ENCODE data around the gene DENND1B.

DENND1B gene

GRCh38 chr1:197615693-197616011 lies 159.6 kb downstream of the DENND1B start:
- TF ChIP-seq CTCF (IDR thresholded peaks at IDR 0.05; ENCODE audit: low read depth, low read length) = no peak
- TF ChIP-seq EZH2phosphoT487 (IDR thresholded peaks at IDR 0.05; ENCODE audit: low read depth) = no peak
- Histone ChIP-seq H3K9ac (ENCODE audit: low read length) (no peak overlapping the region), H4K20me1 (ENCODE audit: insufficient read depth, low read length) (peaks cover 6% of the 10 kb centered on the region)

GRCh38 chr1:197614916-197615692 lies 160.2 kb downstream of the DENND1B start:
- Histone ChIP-seq H4K20me1 (ENCODE audit: insufficient read depth, low read length) (peaks cover 6% of the 10 kb centered on the region), H3K36me3 (replicated peaks; ENCODE audit: low read depth, low read length) (peaks cover 11% of the 10 kb centered on the region), H3K4me2 (ENCODE audit: low read length) (no peak overlapping the region), H3K4me1 (ENCODE audit: low read length) (0 out of 2 replicates have a peak, but pooled peaks cover 2% of the 10 kb centered on the region), H3K27me3 (ENCODE audit: low read depth, low read length) (no peaks in the 10 kb centered on the region), H2AFZ (ENCODE audit: low read depth, low read length) (no peak overlapping the region), H3K9me3 (ENCODE audit: insufficient read depth, low read length) (no peaks in the 10 kb centered on the region), H3K4me3 (ENCODE audit: low read length) (no peak overlapping the region), H3K79me2 (ENCODE audit: low read length) (no peaks in the 10 kb centered on the region), H3K9ac (ENCODE audit: low read length) (no peak overlapping the region), H3K27ac (ENCODE audit: low read length) (no peak overlapping the region)
- TF ChIP-seq CTCF (IDR thresholded peaks at IDR 0.05; ENCODE audit: low read depth, low read length) (peak; percentile 83), EZH2phosphoT487 (IDR thresholded peaks at IDR 0.05; ENCODE audit: low read depth) (no peak)

More at GRCh38 chr1:197615693-197616011, 159.6 kb downstream of the DENND1B start:
- Histone ChIP-seq H3K79me2 (ENCODE audit: low read length) (no peaks in the 10 kb centered on the region), H3K4me1 (ENCODE audit: low read length) (0 out of 2 replicates have a peak, but pooled peaks cover 2% of the 10 kb centered on the region), H3K36me3 (replicated peaks; ENCODE audit: low read depth, low read length) (peaks cover 11% of the 10 kb centered on the region), H3K27ac (ENCODE audit: low read length) (no peak overlapping the region), H3K9me3 (ENCODE audit: insufficient read depth, low read length) (no peaks in the 10 kb centered on the region), H2AFZ (ENCODE audit: low read depth, low read length) (no peak overlapping the region), H3K27me3 (ENCODE audit: low read depth, low read length) (no peaks in the 10 kb centered on the region), H3K4me2 (ENCODE audit: low read length) (no peak overlapping the region), H3K4me3 (ENCODE audit: low read length) (no peak overlapping the region)

GRCh38 chr1:197606168-197606845 lies 169.0 kb downstream of the DENND1B start:
- H4K20me1 ChIP-seq (ENCODE audit: insufficient read depth, low read length) = no peaks in the 10 kb centered on the region
- H3K4me2 ChIP-seq (ENCODE audit: low read length) = no peak overlapping the region
- no peak overlapping the region for H3K9ac ChIP-seq (ENCODE audit: low read length)
- no peak overlapping the region for H2AFZ ChIP-seq (ENCODE audit: low read depth, low read length)
- H3K79me2 ChIP-seq (ENCODE audit: low read length) = no peaks in the 10 kb centered on the region
- no peaks in the 10 kb centered on the region for H3K36me3 ChIP-seq (replicated peaks; ENCODE audit: low read depth, low read length)
- no peak overlapping the region for H3K27ac ChIP-seq (ENCODE audit: low read length)
- H3K9me3 ChIP-seq (ENCODE audit: insufficient read depth, low read length) = no peaks in the 10 kb centered on the region
- H3K4me1 ChIP-seq (ENCODE audit: low read length) = no peaks in the 10 kb centered on the region
- TF ChIP-seq CTCF (IDR thresholded peaks at IDR 0.05; ENCODE audit: low read depth, low read length) (no peak), EZH2phosphoT487 (IDR thresholded peaks at IDR 0.05; ENCODE audit: low read depth) (no peak)
- H3K27me3 ChIP-seq (ENCODE audit: low read depth, low read length) = no peaks in the 10 kb centered on the region
- no peak overlapping the region for H3K4me3 ChIP-seq (ENCODE audit: low read length)

- Histone ChIP-seq H2AFZ (ENCODE audit: low read depth, low read length) (no peak overlapping the region), H4K20me1 (ENCODE audit: insufficient read depth, low read length) (no peaks in the 10 kb centered on the region), H3K79me2 (ENCODE audit: low read length) (no peaks in the 10 kb centered on the region), H3K27me3 (ENCODE audit: low read depth, low read length) (no peaks in the 10 kb centered on the region), H3K9me3 (ENCODE audit: insufficient read depth, low read length) (no peaks in the 10 kb centered on the region), H3K36me3 (replicated peaks; ENCODE audit: low read depth, low read length) (no peaks in the 10 kb centered on the region), H3K4me3 (ENCODE audit: low read length) (no peak overlapping the region), H3K9ac (ENCODE audit: low read length) (no peak overlapping the region), H3K27ac (ENCODE audit: low read length) (no peak overlapping the region), H3K4me2 (ENCODE audit: low read length) (no peak overlapping the region), H3K4me1 (ENCODE audit: low read length) (no peaks in the 10 kb centered on the region)
- TF ChIP-seq EZH2phosphoT487 (IDR thresholded peaks at IDR 0.05; ENCODE audit: low read depth) (no peak), CTCF (IDR thresholded peaks at IDR 0.05; ENCODE audit: low read depth, low read length) (no peak)
Observed at GRCh38 chr1:197604302-197604701, 171.0 kb downstream of the DENND1B start.

All from OCI-LY3 (cell line).